Transverse colon (tissue), 4 donors: Measurements from ENCODE around the gene FGR. TPM values are rescaled to one million over a fixed set of nuclear protein-coding genes. Genes with fewer than 3 reads are reported as not detected.
A peak's percentile ranks its signal among the peaks of the same experiment; 100 is the strongest.

Experiments used
- DNase-seq: peaks from one replicate; pipeline ENCODE4 v3.0.0-alpha.2; 2019
- H3K27ac ChIP-seq, 4 donors: fragments of 200-600 bp; sonication (generic); 2 replicates each; pipeline ENCODE4 v1.5.1; 2016 to 2018; ENCODE audit warnings: inconsistent platforms in 4 of 4
- H3K27me3 ChIP-seq: fragments of 200-600 bp; sonication (generic); 2 replicates; pipeline ENCODE4 v1.5.1; 2017; ENCODE audit warnings: inconsistent platforms
- H3K36me3 ChIP-seq, 4 donors: fragments of 200-600 bp; sonication (generic); 2 replicates each; pipeline ENCODE4 v1.5.1; 2017 to 2019; ENCODE audit warnings: inconsistent platforms in 4 of 4
- H3K4me1 ChIP-seq, 4 donors: fragments of 200-600 bp; sonication (generic); 2 replicates each; pipeline ENCODE4 v1.5.1; 2017 to 2020; ENCODE audit warnings: inconsistent platforms in 4 of 4
- H3K4me3 ChIP-seq, 4 donors: fragments of 200-600 bp; sonication (generic); 1 replicate in 1 of 4; 2 replicates in 3 of 4; pipeline versions ENCODE4 v1.5.1 to v1.6.1; 2017 to 2019; ENCODE audit warnings: inconsistent platforms in 4 of 4
- H3K9me3 ChIP-seq, 2 donors: fragments of 200-600 bp; sonication (generic); 2 replicates each; pipeline ENCODE4 v1.5.1; 2017 to 2019; ENCODE audit warnings: inconsistent platforms in 2 of 2
- EP300 ChIP-seq: sonication (generic); formaldehyde crosslinking; IDR thresholded peaks from one replicate; pipeline ENCODE4 v1.6.1; 2017; ENCODE audit warnings: antibody characterized with exemption, low read depth
- POLR2A ChIP-seq: fragments of 450-650 bp; IDR thresholded peaks from one replicate; pipeline ENCODE4 v1.6.1; 2016; ENCODE audit warnings: antibody characterized with exemption, mild to moderate bottlenecking, moderate library complexity
- POLR2AphosphoS5 ChIP-seq, 3 donors: sonication (generic); formaldehyde crosslinking; IDR thresholded peaks; one replicate each; pipeline ENCODE4 v1.6.1; 2016; ENCODE audit warnings: antibody characterized with exemption in 3 of 3
- WGBS, 2 donors: methylation state at CpG; one replicate each; pipeline ENCODE4 v1.1.5; 2018; ENCODE audit warnings: low coverage in 1 of 2; 5-methylcytosine and 5-hydroxymethylcytosine counted together
- in situ Hi-C, 4 donors: fragments of 200-750 bp; cut with MboI; loops; one replicate each; pipeline versions ENCODE4 v1.15.0 to v1.15.1; 2017; ENCODE audit warnings: low sequenced_read_pairs in 3 of 4, low pct_ligation_motif_present in 1 of 4, low pct_unique_long_range_greater_than_20kb in 1 of 4
- intact Hi-C: fragments of 100-400 bp; cut with DNase I; formaldehyde crosslinking; loops from one replicate; pipeline ENCODE4 v1.15.1; 2023; ENCODE audit warnings: low total_unique reads
- total RNA-seq, 4 donors: library from RNA; depleted of rRNA; stranded (reverse); fragments of >200 nt; gene quantifications; one replicate each; pipeline ENCODE4 v1.1.0, GENCODE V29; 2016
- TF ChIP-seq, protein P1 (sequence below), 5 experiments: fragments of 200-600 bp in 3 of 5; fragments of 450-650 bp in 2 of 5; sonication (generic) in 3 of 5; IDR thresholded peaks; 1 replicate in 2 of 5; 2 replicates in 3 of 5; pipeline ENCODE4 v1.5.1; 2016 to 2017; ENCODE audit warnings: antibody characterized with exemption in 5 of 5, inconsistent platforms in 3 of 5, mild to moderate bottlenecking in 2 of 5, moderate library complexity in 1 of 5

FGR gene
- total RNA-seq, 4 donors from 2014 or later: 2.2 to 8.8 (median 5.8) TPM

- in situ Hi-C loops: loop anchor here (5.0 to 10.0 kb wide), 5 partner anchors 51 to 211 kb away; partner anchors contain the start of gene GPR3 (in 1 of the 4)
Measured at GRCh38 chr1:27605796-27606707, 28.9 kb downstream of the FGR start.

DNA sequence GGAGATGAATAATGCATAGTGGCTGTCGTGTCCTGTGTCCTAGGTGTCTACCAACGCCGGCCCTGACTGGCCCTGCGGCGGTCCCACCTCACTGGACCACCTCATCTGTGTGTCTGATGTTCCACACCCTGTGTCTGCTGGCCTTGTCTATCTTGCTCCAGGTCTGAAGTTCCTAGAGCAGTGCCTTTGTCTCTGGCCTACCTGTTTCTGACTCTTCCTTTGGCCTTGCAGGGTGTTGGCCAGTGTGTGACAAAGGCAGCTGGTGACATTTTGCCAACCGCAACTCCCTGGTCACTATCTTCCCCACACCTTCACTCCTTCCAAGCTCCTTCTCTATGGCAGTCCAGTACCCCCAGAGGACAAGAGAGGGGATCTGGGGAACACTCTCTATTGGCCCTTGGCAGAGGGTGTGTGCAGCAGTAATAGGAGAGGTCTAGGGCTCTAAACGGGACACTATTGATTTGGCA is 29.7 kb downstream of the FGR start:
- 0 to 83% methylated on average over 1 to 7 of the region's 7 CpGs for WGBS, 2 donors
- Histone ChIP-seq H3K9me3 (no peaks in the 10 kb centered on the region), H3K4me1 (peaks cover 16 to 42% (median 30%) of the 10 kb centered on the region in 4 donors), H3K27ac (no peak overlapping the region), H3K4me3 (no peak overlapping the region), H3K36me3 (no peaks in the 10 kb centered on the region), H3K27me3 (no peaks in the 10 kb centered on the region)
- TF ChIP-seq, protein P1, sequence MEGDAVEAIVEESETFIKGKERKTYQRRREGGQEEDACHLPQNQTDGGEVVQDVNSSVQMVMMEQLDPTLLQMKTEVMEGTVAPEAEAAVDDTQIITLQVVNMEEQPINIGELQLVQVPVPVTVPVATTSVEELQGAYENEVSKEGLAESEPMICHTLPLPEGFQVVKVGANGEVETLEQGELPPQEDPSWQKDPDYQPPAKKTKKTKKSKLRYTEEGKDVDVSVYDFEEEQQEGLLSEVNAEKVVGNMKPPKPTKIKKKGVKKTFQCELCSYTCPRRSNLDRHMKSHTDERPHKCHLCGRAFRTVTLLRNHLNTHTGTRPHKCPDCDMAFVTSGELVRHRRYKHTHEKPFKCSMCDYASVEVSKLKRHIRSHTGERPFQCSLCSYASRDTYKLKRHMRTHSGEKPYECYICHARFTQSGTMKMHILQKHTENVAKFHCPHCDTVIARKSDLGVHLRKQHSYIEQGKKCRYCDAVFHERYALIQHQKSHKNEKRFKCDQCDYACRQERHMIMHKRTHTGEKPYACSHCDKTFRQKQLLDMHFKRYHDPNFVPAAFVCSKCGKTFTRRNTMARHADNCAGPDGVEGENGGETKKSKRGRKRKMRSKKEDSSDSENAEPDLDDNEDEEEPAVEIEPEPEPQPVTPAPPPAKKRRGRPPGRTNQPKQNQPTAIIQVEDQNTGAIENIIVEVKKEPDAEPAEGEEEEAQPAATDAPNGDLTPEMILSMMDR (IDR thresholded peaks at IDR 0.05): no peak
- intact Hi-C loops (loop anchor here (10.0 kb wide), 1 partner anchor 281 kb away; the partner anchor contains the start of gene TMEM222), in situ Hi-C loops (loop anchor here (5.0 to 10.0 kb wide), 5 partner anchors 51 to 211 kb away; partner anchors contain the start of gene GPR3 (in 1 of the 4))
- no peak for DNase-seq

More at GRCh38 chr1:27605796-27606707, 28.9 kb downstream of the FGR start:
- Histone ChIP-seq H3K9me3 (no peaks in the 10 kb centered on the region), H3K4me1 (peaks cover 12 to 35% (median 27%) of the 10 kb centered on the region in 4 donors), H3K27ac (no peak overlapping the region), H3K36me3 (no peaks in the 10 kb centered on the region), H3K27me3 (no peaks in the 10 kb centered on the region), H3K4me3 (no peak overlapping the region)
- peak; percentile 52 for DNase-seq
- TF ChIP-seq, protein P1 (IDR thresholded peaks at IDR 0.05): peak; percentile 81 to 86 (median 81)
- no peak for TF ChIP-seq POLR2AphosphoS5 (IDR thresholded peaks at IDR 0.05)
- intact Hi-C loops: loop anchor here (2.0 to 10.0 kb wide), 2 partner anchors 207 to 281 kb away; partner anchors contain the start of gene TMEM222
- WGBS, 2 donors: 14 to 18% methylated on average over 8 to 11 of the region's 11 CpGs

GRCh38 chr1:27604579-27605299 is 30.2 kb downstream of the FGR start:
- no peaks in the 10 kb centered on the region for H3K27me3 ChIP-seq
- WGBS, 2 donors: 48% methylated on average over 21 of the region's 21 CpGs; no CpG with 5 or more reads in 1 of the 2 donors
- peak overlapping the region; percentile 87 to 97 (median 96) for H3K27ac ChIP-seq
- intact Hi-C loops (loop anchor here (10.0 kb wide), 1 partner anchor 280 kb away; the partner anchor contains the start of gene TMEM222), in situ Hi-C loops (loop anchor here (5.0 to 10.0 kb wide), 5 partner anchors 50 to 210 kb away; partner anchors contain the start of gene GPR3 (in 1 of the 4))
- no peaks in the 10 kb centered on the region for H3K36me3 ChIP-seq
- no peaks in the 10 kb centered on the region for H3K9me3 ChIP-seq
- peaks cover 19 to 47% (median 33%) of the 10 kb centered on the region in 4 donors for H3K4me1 ChIP-seq
- TF ChIP-seq, protein P1 (IDR thresholded peaks at IDR 0.05): no peak
- TF ChIP-seq POLR2AphosphoS5 (IDR thresholded peaks at IDR 0.05) (no peak), EP300 (no peak), POLR2A (no peak)
- H3K4me3 ChIP-seq: peak overlapping the region in 2 of 4 donors; percentile 87 to 96
- DNase-seq: no peak
